PFSK-1 (cell line): Measurements from ENCODE around the gene CNTLN.

ENCODE experiments used
- FOXP2 ChIP-seq: optimal IDR thresholded peaks from 2 replicates; pipeline ENCODE3; 2011; ENCODE audit warnings: borderline replicate concordance, control low read depth, inconsistent platforms; ENCODE audit not compliant: insufficient read depth; ENCODE audit errors: extremely low read length, extremely low read depth
- POLR2AphosphoS5 ChIP-seq: IDR thresholded peaks from 2 replicates; pipeline ENCODE4 v1.6.1; 2012; ENCODE audit warnings: low read depth, mild to moderate bottlenecking, control low read depth, low read length, moderate library complexity
- SIN3A ChIP-seq: IDR thresholded peaks from 2 replicates; pipeline ENCODE4 v1.6.1; 2012; ENCODE audit warnings: mild to moderate bottlenecking, low read length, moderate library complexity, borderline replicate concordance; ENCODE audit not compliant: insufficient read depth
- TAF1 ChIP-seq: IDR thresholded peaks from 2 replicates; pipeline ENCODE4 v1.6.1; 2012; ENCODE audit warnings: low read length, control low read depth, borderline replicate concordance; ENCODE audit not compliant: insufficient read depth
- TF ChIP-seq, protein P1 (sequence below), 2 experiments: IDR thresholded peaks; 2 replicates each; pipeline versions ENCODE4 v1.6.1 to v1.8.0; 2011 to 2012; ENCODE audit warnings: low read depth in 2 of 2, low read length in 2 of 2, control low read depth in 1 of 2, inconsistent platforms in 1 of 2, mild to moderate bottlenecking in 1 of 2, moderate library complexity in 1 of 2; ENCODE audit not compliant: insufficient read depth in 1 of 2

CNTLN gene

GRCh38 chr9:17135295-17136160 is 688 bp downstream of the CNTLN start:
- TF ChIP-seq, protein P1, sequence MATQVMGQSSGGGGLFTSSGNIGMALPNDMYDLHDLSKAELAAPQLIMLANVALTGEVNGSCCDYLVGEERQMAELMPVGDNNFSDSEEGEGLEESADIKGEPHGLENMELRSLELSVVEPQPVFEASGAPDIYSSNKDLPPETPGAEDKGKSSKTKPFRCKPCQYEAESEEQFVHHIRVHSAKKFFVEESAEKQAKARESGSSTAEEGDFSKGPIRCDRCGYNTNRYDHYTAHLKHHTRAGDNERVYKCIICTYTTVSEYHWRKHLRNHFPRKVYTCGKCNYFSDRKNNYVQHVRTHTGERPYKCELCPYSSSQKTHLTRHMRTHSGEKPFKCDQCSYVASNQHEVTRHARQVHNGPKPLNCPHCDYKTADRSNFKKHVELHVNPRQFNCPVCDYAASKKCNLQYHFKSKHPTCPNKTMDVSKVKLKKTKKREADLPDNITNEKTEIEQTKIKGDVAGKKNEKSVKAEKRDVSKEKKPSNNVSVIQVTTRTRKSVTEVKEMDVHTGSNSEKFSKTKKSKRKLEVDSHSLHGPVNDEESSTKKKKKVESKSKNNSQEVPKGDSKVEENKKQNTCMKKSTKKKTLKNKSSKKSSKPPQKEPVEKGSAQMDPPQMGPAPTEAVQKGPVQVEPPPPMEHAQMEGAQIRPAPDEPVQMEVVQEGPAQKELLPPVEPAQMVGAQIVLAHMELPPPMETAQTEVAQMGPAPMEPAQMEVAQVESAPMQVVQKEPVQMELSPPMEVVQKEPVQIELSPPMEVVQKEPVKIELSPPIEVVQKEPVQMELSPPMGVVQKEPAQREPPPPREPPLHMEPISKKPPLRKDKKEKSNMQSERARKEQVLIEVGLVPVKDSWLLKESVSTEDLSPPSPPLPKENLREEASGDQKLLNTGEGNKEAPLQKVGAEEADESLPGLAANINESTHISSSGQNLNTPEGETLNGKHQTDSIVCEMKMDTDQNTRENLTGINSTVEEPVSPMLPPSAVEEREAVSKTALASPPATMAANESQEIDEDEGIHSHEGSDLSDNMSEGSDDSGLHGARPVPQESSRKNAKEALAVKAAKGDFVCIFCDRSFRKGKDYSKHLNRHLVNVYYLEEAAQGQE (IDR thresholded peaks at IDR 0.05; ENCODE audit: insufficient read depth in 1 of 2, low read depth in 2 of 2, low read length in 2 of 2): no peak
- TF ChIP-seq SIN3A (peak; percentile 4; the same call in 1 of the 2 replicates), POLR2AphosphoS5 (no peak)

DNA sequence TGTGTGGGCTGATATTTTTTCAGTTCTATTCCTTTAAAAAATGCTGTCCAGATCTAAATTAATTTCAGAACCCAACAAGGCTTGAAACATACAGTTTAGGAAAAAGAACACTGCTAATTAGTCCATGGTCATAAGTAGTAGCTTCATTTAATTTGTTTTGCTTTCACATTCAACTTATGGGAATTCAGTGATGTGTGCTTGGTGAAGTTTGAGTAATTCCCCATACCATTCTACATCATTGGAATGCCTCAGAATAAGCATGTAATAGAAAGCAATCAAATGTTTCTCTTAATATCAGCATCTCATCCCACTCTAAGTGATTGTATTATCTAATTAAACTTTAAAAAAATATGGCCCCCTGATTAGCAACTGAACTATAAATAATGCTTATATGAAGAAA is 2.7 kb downstream of the CNTLN start:
- no peak for TF ChIP-seq FOXP2
- TF ChIP-seq, protein P1 (IDR thresholded peaks at IDR 0.05; ENCODE audit: insufficient read depth in 1 of 2, low read depth in 2 of 2, low read length in 2 of 2): no peak

DNA sequence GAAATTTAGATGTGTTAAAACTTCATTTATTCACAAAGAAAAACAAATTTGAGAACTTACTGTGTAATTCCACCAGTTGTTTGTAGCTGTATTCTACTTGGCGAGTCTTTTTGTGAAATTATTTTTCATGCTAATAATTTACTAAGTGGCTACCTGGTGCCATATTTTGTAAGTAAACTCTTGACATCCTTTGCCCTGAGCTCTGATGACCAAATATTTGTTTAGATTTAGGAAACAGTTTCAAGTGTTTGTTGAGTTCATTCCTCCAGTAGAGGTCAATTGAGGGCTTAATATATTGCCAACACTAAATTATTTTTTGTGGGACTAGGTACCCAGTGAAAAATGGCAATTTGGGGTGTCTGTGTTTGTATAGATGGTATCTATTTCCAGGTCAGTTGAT is 3.7 kb downstream of the CNTLN start:
- TF ChIP-seq SIN3A (no peak), FOXP2 (no peak), TAF1 (no peak), POLR2AphosphoS5 (no peak)
- TF ChIP-seq, protein P1 (IDR thresholded peaks at IDR 0.05; ENCODE audit: insufficient read depth in 1 of 2, low read depth in 2 of 2, low read length in 2 of 2): no peak

GRCh38 chr9:17140418-17140817 is 5.6 kb downstream of the CNTLN start:
- TF ChIP-seq FOXP2 (no peak), SIN3A (no peak), TAF1 (no peak), POLR2AphosphoS5 (no peak)
- TF ChIP-seq, protein P1 (IDR thresholded peaks at IDR 0.05; ENCODE audit: insufficient read depth in 1 of 2, low read depth in 2 of 2, low read length in 2 of 2): no peak

- TF ChIP-seq SIN3A (no peak), POLR2AphosphoS5 (no peak), FOXP2 (no peak), TAF1 (no peak)
- TF ChIP-seq, protein P1 (IDR thresholded peaks at IDR 0.05; ENCODE audit: insufficient read depth in 1 of 2, low read depth in 2 of 2, low read length in 2 of 2): no peak
These were observed 13.5 kb downstream of the CNTLN start for GRCh38 chr9:17148324-17148723.
